Measurements from ENCODE around the gene RALGAPA1. TPM values are rescaled to one million over a fixed set of nuclear protein-coding genes. Genes with fewer than 3 reads are reported as not detected.

The RALGAPA1 gene
- total RNA-seq, 1 experiment from 2014 or later = 11.4 TPM

- no peak for DNase-seq
- no peak overlapping the region for H3K4me3 ChIP-seq (ENCODE audit: insufficient read depth, low read depth, low read length)
- H3K36me3 ChIP-seq (replicated peaks; ENCODE audit: control insufficient read depth, insufficient read depth, low read length) = no peaks in the 10 kb centered on the region
- H3K27me3 ChIP-seq (ENCODE audit: control insufficient read depth, insufficient read depth, low read length) = no peaks in the 10 kb centered on the region
These were observed 251.8 kb downstream of the RALGAPA1 start for GRCh38 chr14:35557221-35557747.

DNA sequence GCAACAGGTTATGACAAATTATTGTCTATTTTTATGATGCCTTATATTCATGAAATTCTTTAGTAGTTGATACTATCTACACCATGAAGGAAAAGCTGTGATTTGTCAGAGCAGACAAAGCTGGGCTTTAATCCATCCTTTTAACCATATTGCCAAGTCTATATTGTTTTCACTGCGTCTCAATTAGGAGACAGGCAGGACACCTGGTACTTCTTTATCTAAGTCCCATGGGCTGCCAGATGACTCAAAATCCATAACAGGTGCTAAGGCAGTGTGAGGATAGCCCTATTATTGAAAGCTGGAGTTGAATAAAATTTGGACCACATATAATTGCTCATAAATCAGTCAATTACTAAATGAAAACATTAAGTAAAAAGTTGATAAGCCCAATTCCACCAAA, 252.5 kb downstream of the RALGAPA1 start:
- Histone ChIP-seq H3K36me3 (replicated peaks; ENCODE audit: control insufficient read depth, insufficient read depth, low read length) (no peaks in the 10 kb centered on the region), H3K27me3 (ENCODE audit: control insufficient read depth, insufficient read depth, low read length) (no peaks in the 10 kb centered on the region), H3K4me3 (ENCODE audit: insufficient read depth, low read depth, low read length) (no peak overlapping the region)
- DNase-seq = no peak

- H3K27me3 ChIP-seq (ENCODE audit: control insufficient read depth, insufficient read depth, low read length) = no peaks in the 10 kb centered on the region
- H3K4me3 ChIP-seq (ENCODE audit: insufficient read depth, low read depth, low read length) = no peak overlapping the region
- no peaks in the 10 kb centered on the region for H3K36me3 ChIP-seq (replicated peaks; ENCODE audit: control insufficient read depth, insufficient read depth, low read length)
- DNase-seq = no peak
These were observed 255.3 kb downstream of the RALGAPA1 start for GRCh38 chr14:35553808-35554207.

DNA sequence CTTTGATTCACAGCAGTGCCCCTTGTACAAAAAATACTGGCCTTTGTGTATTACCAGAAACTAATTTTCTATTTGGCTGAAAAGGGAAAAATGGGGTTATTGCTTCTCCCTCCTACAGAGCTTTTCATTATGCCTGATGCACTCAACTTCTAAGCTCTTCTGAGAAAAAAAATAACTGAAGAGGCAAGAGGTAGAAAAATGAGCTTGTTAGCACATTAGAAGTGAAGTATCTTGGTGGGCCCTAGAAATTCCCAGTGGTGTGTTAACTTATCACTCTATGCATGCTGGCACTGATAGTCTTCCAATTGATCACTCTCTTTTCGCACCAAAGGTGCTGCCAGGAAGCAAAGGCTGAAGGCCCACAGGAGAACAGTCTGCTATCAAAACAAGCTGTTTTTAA, 258.0 kb downstream of the RALGAPA1 start:
- no peak for DNase-seq
- Histone ChIP-seq H3K4me3 (ENCODE audit: insufficient read depth, low read depth, low read length) (no peak overlapping the region), H3K36me3 (replicated peaks; ENCODE audit: control insufficient read depth, insufficient read depth, low read length) (no peaks in the 10 kb centered on the region), H3K27me3 (ENCODE audit: control insufficient read depth, insufficient read depth, low read length) (no peaks in the 10 kb centered on the region)

DNA sequence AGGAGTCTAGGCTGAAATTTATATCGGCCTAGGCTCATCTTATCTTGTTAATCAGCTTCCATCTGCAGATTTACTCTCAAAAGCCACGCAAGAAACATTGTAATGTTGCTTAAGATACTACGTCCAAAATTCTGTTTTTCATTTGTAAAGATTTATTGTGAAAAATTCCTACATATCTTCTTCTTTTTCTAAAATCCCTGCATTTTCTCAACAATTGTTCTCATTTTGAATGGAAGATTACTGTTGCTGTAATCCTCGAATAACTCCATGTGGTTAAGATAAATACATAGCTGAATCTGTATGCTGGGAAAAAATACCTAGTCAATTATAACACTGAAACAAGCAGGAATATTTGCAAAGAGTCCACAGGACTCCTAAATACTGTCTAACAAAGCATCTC, 259.5 kb downstream of the RALGAPA1 start:
- DNase-seq = no peak
- H3K27me3 ChIP-seq (ENCODE audit: control insufficient read depth, insufficient read depth, low read length) = no peaks in the 10 kb centered on the region
- no peak overlapping the region for H3K4me3 ChIP-seq (ENCODE audit: insufficient read depth, low read depth, low read length)
- no peaks in the 10 kb centered on the region for H3K36me3 ChIP-seq (replicated peaks; ENCODE audit: control insufficient read depth, insufficient read depth, low read length)

DNA sequence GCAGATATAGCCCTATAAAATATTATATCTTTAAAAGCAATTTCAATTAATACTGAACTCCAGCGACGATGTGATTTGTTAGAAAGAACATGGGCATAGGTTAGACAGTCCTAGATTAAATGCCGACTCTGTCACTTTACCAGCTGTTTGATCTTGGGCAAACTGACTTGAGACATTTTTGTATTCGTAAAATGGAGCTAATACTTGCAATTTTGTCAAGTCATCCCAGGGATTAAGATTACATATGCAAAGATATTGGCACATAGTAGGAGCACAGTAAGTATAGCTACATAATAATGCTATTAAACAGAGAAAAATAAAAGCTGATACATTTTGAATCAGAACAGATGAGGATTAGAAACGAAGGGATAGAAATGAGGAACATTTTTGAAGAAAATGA, 266.1 kb downstream of the RALGAPA1 start:
- Histone ChIP-seq H3K4me3 (ENCODE audit: insufficient read depth, low read depth, low read length) (no peak overlapping the region), H3K27me3 (ENCODE audit: control insufficient read depth, insufficient read depth, low read length) (no peaks in the 10 kb centered on the region), H3K36me3 (replicated peaks; ENCODE audit: control insufficient read depth, insufficient read depth, low read length) (no peaks in the 10 kb centered on the region)
- DNase-seq = no peak

DNA sequence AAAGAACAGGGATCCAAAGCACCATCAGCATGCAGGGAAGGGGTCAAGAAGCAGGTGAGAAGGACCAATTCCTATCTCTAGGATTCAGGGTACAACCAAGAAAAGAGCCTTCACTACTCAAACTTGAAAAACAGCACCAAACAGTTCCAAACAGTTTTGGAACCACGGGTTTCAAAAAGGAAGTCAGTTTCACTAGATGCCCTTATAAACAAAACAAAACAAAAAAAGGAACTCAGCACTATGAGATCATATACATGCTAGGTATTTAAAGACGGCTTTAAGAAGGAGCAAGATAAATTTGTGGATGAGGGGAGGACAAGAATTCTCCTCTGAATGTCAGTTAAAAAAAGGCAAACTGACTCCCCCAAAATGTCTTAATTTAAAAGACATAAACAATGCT, 269.1 kb downstream of the RALGAPA1 start:
- peaks cover 22% of the 10 kb centered on the region for H3K27me3 ChIP-seq (ENCODE audit: control insufficient read depth, insufficient read depth, low read length)
- H3K36me3 ChIP-seq (replicated peaks; ENCODE audit: control insufficient read depth, insufficient read depth, low read length) = no peaks in the 10 kb centered on the region
- H3K4me3 ChIP-seq (ENCODE audit: insufficient read depth, low read depth, low read length) = no peak overlapping the region
- DNase-seq = no peak

- peak; percentile 67 for DNase-seq
- Histone ChIP-seq H3K27me3 (ENCODE audit: control insufficient read depth, insufficient read depth, low read length) (peaks cover 63% of the 10 kb centered on the region), H3K36me3 (replicated peaks; ENCODE audit: control insufficient read depth, insufficient read depth, low read length) (no peaks in the 10 kb centered on the region), H3K4me3 (ENCODE audit: insufficient read depth, low read depth, low read length) (peak overlapping the region; percentile 28; the same call in 1 of the 2 replicates)
These were observed 273.5 kb downstream of the RALGAPA1 start for GRCh38 chr14:35535483-35536112.

DNA sequence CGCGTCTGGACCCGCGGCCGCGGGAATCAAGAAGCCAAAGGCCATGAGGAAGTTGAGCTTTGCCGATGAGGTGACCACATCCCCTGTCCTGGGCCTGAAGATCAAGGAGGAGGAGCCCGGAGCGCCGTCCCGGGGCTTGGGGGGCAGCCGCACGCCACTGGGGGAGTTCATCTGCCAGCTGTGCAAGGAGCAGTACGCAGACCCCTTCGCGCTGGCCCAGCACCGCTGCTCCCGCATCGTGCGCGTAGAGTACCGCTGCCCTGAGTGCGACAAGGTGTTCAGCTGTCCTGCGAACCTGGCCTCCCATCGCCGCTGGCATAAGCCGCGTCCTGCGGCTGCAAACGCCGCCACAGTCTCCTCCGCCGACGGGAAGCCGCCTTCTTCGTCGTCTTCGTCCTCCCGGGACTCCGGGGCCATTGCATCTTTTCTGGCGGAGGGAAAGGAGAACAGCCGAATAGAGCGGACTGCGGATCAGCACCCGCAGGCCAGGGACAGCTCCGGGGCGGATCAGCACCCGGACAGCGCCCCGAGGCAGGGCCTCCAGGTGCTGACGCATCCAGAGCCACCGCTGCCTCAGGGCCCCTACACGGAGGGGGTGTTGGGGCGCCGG, 274.1 kb downstream of the RALGAPA1 start:
- Histone ChIP-seq H3K4me3 (ENCODE audit: insufficient read depth, low read depth, low read length) (peak overlapping the region; percentile 28; the same call in 1 of the 2 replicates), H3K27me3 (ENCODE audit: control insufficient read depth, insufficient read depth, low read length) (peaks cover 67% of the 10 kb centered on the region), H3K36me3 (replicated peaks; ENCODE audit: control insufficient read depth, insufficient read depth, low read length) (no peaks in the 10 kb centered on the region)
- peak; percentile 87 for DNase-seq

DNA sequence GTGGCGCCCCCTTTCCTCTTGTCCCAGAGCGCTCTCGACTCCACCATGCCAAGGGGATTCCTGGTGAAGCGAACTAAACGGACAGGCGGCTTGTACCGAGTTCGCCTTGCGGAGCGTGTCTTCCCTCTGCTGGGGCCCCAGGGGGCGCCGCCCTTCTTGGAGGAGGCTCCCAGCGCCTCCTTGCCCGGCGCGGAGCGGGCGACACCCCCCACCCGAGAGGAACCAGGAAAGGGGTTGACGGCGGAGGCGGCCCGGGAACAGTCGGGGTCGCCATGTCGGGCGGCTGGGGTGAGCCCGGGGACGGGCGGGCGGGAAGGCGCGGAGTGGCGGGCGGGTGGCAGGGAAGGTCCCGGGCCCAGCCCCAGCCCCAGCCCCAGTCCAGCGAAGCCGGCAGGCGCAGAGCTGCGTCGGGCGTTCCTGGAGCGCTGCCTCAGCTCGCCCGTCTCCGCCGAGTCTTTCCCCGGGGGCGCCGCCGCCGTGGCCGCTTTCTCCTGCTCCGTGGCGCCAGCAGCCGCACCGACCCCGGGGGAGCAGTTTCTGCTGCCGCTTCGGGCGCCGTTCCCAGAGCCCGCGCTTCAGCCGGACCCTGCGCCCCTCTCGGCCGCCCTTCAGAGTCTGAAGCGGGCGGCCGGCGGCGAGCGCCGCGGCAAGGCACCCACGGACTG, 274.8 kb downstream of the RALGAPA1 start:
- peak overlapping the region; percentile 61 for H3K4me3 ChIP-seq (ENCODE audit: insufficient read depth, low read depth, low read length)
- no peaks in the 10 kb centered on the region for H3K36me3 ChIP-seq (replicated peaks; ENCODE audit: control insufficient read depth, insufficient read depth, low read length)
- no peak for DNase-seq
- peaks cover 71% of the 10 kb centered on the region for H3K27me3 ChIP-seq (ENCODE audit: control insufficient read depth, insufficient read depth, low read length)

DNA sequence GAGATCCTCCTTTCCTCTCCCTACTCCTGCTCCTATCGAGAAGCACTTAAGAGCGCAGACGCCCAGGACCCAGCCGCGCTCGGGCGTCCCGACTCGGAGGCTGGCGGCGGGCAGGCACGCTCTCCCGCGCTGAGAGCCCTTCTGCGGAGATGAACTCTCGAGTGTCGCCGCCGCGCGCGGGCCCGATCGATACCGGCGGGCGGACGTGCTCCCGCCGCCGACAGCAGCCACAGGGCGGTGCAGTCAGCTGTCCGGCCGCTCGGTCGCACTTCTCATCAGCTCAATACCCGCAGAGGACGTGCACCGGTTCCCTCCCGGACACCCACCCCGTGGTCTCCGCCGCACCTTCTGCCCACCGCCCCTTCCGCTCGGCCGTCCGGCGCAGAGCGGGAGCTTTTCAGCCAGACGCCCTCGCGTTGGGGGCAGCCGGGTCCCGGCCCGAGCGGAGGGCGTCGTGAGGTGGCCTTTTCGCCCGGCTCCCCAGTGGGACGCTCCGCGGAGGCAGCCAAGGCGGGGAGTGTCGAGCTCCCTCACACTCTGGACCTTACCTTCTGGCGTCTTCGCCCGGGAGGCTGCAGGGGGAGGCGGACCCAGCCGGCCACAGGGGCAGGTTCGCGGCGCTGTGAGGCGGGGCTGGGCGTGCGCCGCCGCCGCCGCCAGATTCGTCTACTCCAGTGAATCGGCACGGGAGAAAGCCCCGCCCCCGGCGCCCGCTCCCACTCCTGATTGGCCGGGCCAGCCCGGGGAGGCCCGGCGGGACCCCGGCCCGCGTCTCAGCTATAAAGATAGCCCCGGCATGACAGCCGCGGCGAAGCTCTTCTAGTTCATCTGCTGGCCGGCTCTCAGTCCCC, 275.5 kb downstream of the RALGAPA1 start, which contains the start of gene INSM2:
INSM2 (plus strand) TSS at position 808 of the 851 bp plus-strand sequence. CDS start 89 bp downstream, outside the sequence.
- peaks cover 73% of the 10 kb centered on the region for H3K27me3 ChIP-seq (ENCODE audit: control insufficient read depth, insufficient read depth, low read length)
- DNase-seq = peak; percentile 93
- H3K4me3 ChIP-seq (ENCODE audit: insufficient read depth, low read depth, low read length) = peak within 1 kb of the TSS; percentile 61
- no peaks in the 10 kb centered on the region for H3K36me3 ChIP-seq (replicated peaks; ENCODE audit: control insufficient read depth, insufficient read depth, low read length)

GRCh38 chr14:35532783-35533356, 276.2 kb downstream of the RALGAPA1 start:
- no peak for DNase-seq
- Histone ChIP-seq H3K36me3 (replicated peaks; ENCODE audit: control insufficient read depth, insufficient read depth, low read length) (no peaks in the 10 kb centered on the region), H3K4me3 (ENCODE audit: insufficient read depth, low read depth, low read length) (peak overlapping the region; percentile 61; the same call in 1 of the 2 replicates), H3K27me3 (ENCODE audit: control insufficient read depth, insufficient read depth, low read length) (peaks cover 74% of the 10 kb centered on the region)

GRCh38 chr14:35531960-35532747, 276.9 kb downstream of the RALGAPA1 start:
- peaks cover 73% of the 10 kb centered on the region for H3K27me3 ChIP-seq (ENCODE audit: control insufficient read depth, insufficient read depth, low read length)

More at GRCh38 chr14:35531960-35532747, 276.9 kb downstream of the RALGAPA1 start:
- no peak for DNase-seq
- Histone ChIP-seq H3K36me3 (replicated peaks; ENCODE audit: control insufficient read depth, insufficient read depth, low read length) (no peaks in the 10 kb centered on the region), H3K4me3 (ENCODE audit: insufficient read depth, low read depth, low read length) (no peak overlapping the region)

Data from H7 (cell line).